Omental fat pad (tissue), 4 donors: ENCODE results near the gene LRGUK. TPM values are rescaled to one million over a fixed set of nuclear protein-coding genes. Genes with fewer than 3 reads are reported as not detected.

Experiments
- ATAC-seq: fragments of 150-250 bp; one replicate; pipeline ENCODE4 v1.9.1; 2016; ENCODE audit warnings: mild to moderate bottlenecking, moderate library complexity; ENCODE audit not compliant: low FRiP score
- DNase-seq: peaks from one replicate; pipeline ENCODE4 v3.0.0-alpha.2; 2019; ENCODE audit warnings: low spot score
- CTCF ChIP-seq, 3 donors: fragments of 450-650 bp; IDR thresholded peaks; one replicate each; pipeline ENCODE4 v1.5.1; 2016 to 2017; ENCODE audit warnings: antibody characterized with exemption in 3 of 3, mild to moderate bottlenecking in 3 of 3, moderate library complexity in 2 of 3
- total RNA-seq, 4 donors: library from RNA; depleted of rRNA; stranded (reverse); fragments of >200 nt; gene quantifications; one replicate each; pipeline ENCODE4 v1.1.0, GENCODE V29; 2016

Gene LRGUK
- total RNA-seq, 4 donors from 2014 or later = 0.16 to 1.2 (median 0.51) TPM

GRCh38 chr7:134174795-134175261 lies 47.7 kb downstream of the LRGUK start:
- ATAC-seq (peak; percentile 66), DNase-seq (no peak)
- TF ChIP-seq CTCF (IDR thresholded peaks at IDR 0.05) = no peak

- no peak for TF ChIP-seq CTCF (IDR thresholded peaks at IDR 0.05)
- ATAC-seq (no peak), DNase-seq (no peak)
Measured at GRCh38 chr7:134175334-134176036, 48.3 kb downstream of the LRGUK start.

- TF ChIP-seq CTCF (IDR thresholded peaks at IDR 0.05) = no peak
- DNase-seq (no peak), ATAC-seq (no peak)
Measured at GRCh38 chr7:134176037-134176350, 48.9 kb downstream of the LRGUK start.

GRCh38 chr7:134179036-134180011 lies 52.2 kb downstream of the LRGUK start:
- TF ChIP-seq CTCF (IDR thresholded peaks at IDR 0.05) = no peak
- ATAC-seq = no peak
- no peak for DNase-seq

- DNase-seq = no peak
- no peak for TF ChIP-seq CTCF (IDR thresholded peaks at IDR 0.05)
- no peak for ATAC-seq
Measured at GRCh38 chr7:134180376-134180775, 53.2 kb downstream of the LRGUK start.

- ATAC-seq = no peak
- TF ChIP-seq CTCF (IDR thresholded peaks at IDR 0.05) = no peak
- no peak for DNase-seq
Measured at GRCh38 chr7:134182078-134182477, 54.9 kb downstream of the LRGUK start.
